Ishikawa (cell line): ENCODE results near the gene SMKR1.

Experiments used
- CEBPB ChIP-seq: IDR thresholded peaks from 2 replicates; pipeline ENCODE4 v1.6.1; 2012
- CREB1 ChIP-seq: IDR thresholded peaks from 2 replicates; pipeline ENCODE4 v1.6.1; 2012; ENCODE audit warnings: low read depth
- EGR1 ChIP-seq: IDR thresholded peaks from 2 replicates; pipeline ENCODE4 v1.6.1; 2012
- EP300 ChIP-seq: IDR thresholded peaks from 2 replicates; pipeline ENCODE4 v1.6.1; 2012; ENCODE audit warnings: borderline replicate concordance
- FOXM1 ChIP-seq: IDR thresholded peaks from 2 replicates; pipeline ENCODE4 v1.6.1; 2012; ENCODE audit warnings: low read depth, borderline replicate concordance
- MAX ChIP-seq: IDR thresholded peaks from 2 replicates; pipeline ENCODE4 v1.6.1; 2012
- RAD21 ChIP-seq: IDR thresholded peaks from 2 replicates; pipeline ENCODE4 v1.6.1; 2012; ENCODE audit warnings: low read depth
- TAF1 ChIP-seq: IDR thresholded peaks from 2 replicates; pipeline ENCODE4 v1.6.1; 2012; ENCODE audit warnings: low read depth, mild to moderate bottlenecking
- TCF12 ChIP-seq: IDR thresholded peaks from 2 replicates; pipeline ENCODE4 v1.6.1; 2012; ENCODE audit warnings: low read depth
- TEAD4 ChIP-seq: IDR thresholded peaks from 2 replicates; pipeline ENCODE4 v1.6.1; 2012
- YY1 ChIP-seq: IDR thresholded peaks from 2 replicates; pipeline ENCODE4 v1.6.1; 2012; ENCODE audit warnings: low read depth
- ZBTB7A ChIP-seq: IDR thresholded peaks from 2 replicates; pipeline ENCODE4 v1.6.1; 2012; ENCODE audit warnings: low read depth
- TF ChIP-seq, protein P1 (sequence below): IDR thresholded peaks from 2 replicates; pipeline ENCODE4 v1.6.1; 2012; ENCODE audit warnings: low read depth, mild to moderate bottlenecking
- TF ChIP-seq, protein P2 (sequence below): IDR thresholded peaks from 2 replicates; pipeline ENCODE4 v1.6.1; 2012

DNA sequence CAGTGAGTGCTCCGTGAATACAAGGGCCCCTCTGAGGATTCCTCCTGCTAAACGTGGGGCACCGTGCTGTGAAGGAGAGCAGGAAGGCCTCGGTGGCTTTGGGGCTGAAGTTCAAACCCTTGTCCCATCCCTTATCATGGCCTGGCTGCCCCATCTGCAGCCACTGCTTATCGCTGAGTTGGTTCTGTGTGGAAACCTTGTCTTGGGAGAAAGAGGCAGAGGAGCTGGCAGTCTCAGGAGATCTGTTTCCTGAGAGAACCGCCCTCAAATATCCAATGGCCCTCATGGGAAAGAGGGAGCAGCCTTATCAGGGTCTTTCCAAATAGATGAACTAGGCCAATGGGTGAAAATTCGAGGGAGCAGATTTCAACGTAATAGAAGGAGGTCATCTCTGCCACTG is 57.2 kb downstream of the SMKR1 start:
- no peak for TF ChIP-seq CEBPB
- TF ChIP-seq RAD21 = no peak
- TF ChIP-seq, protein P1, sequence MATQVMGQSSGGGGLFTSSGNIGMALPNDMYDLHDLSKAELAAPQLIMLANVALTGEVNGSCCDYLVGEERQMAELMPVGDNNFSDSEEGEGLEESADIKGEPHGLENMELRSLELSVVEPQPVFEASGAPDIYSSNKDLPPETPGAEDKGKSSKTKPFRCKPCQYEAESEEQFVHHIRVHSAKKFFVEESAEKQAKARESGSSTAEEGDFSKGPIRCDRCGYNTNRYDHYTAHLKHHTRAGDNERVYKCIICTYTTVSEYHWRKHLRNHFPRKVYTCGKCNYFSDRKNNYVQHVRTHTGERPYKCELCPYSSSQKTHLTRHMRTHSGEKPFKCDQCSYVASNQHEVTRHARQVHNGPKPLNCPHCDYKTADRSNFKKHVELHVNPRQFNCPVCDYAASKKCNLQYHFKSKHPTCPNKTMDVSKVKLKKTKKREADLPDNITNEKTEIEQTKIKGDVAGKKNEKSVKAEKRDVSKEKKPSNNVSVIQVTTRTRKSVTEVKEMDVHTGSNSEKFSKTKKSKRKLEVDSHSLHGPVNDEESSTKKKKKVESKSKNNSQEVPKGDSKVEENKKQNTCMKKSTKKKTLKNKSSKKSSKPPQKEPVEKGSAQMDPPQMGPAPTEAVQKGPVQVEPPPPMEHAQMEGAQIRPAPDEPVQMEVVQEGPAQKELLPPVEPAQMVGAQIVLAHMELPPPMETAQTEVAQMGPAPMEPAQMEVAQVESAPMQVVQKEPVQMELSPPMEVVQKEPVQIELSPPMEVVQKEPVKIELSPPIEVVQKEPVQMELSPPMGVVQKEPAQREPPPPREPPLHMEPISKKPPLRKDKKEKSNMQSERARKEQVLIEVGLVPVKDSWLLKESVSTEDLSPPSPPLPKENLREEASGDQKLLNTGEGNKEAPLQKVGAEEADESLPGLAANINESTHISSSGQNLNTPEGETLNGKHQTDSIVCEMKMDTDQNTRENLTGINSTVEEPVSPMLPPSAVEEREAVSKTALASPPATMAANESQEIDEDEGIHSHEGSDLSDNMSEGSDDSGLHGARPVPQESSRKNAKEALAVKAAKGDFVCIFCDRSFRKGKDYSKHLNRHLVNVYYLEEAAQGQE = no peak
- TF ChIP-seq CREB1 = no peak
- no peak for TF ChIP-seq TEAD4
- TF ChIP-seq, protein P2, sequence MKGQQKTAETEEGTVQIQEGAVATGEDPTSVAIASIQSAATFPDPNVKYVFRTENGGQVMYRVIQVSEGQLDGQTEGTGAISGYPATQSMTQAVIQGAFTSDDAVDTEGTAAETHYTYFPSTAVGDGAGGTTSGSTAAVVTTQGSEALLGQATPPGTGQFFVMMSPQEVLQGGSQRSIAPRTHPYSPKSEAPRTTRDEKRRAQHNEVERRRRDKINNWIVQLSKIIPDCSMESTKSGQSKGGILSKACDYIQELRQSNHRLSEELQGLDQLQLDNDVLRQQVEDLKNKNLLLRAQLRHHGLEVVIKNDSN = no peak
- no peak for TF ChIP-seq ZBTB7A
- no peak for TF ChIP-seq TAF1
- TF ChIP-seq FOXM1 = no peak
- TF ChIP-seq EP300 = no peak
- TF ChIP-seq MAX = no peak
- no peak for TF ChIP-seq EGR1
- TF ChIP-seq YY1 = no peak
- no peak for TF ChIP-seq TCF12
